ENCODE data around the gene SPTBN1.

DNA sequence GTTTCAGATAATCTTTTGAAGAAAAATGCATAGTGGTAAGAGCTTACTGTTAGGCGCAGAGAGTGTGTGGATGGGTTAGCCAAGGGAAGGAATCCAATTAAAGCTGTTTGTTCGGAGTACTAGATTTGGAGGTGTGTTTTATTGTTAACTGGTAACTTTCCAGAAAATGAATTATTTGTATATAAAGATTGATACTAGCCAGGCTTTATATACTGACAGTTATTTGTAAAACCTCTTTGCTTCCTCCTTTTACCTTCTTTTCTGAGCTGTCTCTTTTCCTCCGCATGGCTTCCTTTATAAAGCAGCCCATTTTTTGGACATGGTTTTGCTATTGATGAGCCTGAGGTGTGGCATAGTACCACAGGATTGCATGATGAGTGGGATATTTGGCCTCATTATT is 25.6 kb downstream of the SPTBN1 start:
- TF ChIP-seq, protein P1, sequence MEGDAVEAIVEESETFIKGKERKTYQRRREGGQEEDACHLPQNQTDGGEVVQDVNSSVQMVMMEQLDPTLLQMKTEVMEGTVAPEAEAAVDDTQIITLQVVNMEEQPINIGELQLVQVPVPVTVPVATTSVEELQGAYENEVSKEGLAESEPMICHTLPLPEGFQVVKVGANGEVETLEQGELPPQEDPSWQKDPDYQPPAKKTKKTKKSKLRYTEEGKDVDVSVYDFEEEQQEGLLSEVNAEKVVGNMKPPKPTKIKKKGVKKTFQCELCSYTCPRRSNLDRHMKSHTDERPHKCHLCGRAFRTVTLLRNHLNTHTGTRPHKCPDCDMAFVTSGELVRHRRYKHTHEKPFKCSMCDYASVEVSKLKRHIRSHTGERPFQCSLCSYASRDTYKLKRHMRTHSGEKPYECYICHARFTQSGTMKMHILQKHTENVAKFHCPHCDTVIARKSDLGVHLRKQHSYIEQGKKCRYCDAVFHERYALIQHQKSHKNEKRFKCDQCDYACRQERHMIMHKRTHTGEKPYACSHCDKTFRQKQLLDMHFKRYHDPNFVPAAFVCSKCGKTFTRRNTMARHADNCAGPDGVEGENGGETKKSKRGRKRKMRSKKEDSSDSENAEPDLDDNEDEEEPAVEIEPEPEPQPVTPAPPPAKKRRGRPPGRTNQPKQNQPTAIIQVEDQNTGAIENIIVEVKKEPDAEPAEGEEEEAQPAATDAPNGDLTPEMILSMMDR (IDR thresholded peaks at IDR 0.05): no peak
- no peak for TF ChIP-seq POLR2A (IDR thresholded peaks at IDR 0.05)
